Right forelimb (tissue), 1 donor: ENCODE data around the gene YTHDF2.
A peak's percentile ranks its signal among the peaks of the same experiment; 100 is the strongest.
"Not testable (repeated sequence)": the region's sequence is repeated elsewhere in the genome, so short reads cannot be mapped to it uniquely, and the experiment has no call there.

Source experiments
- DNase-seq: peaks from one replicate; pipeline ENCODE4 v3.0.0-alpha.2; 2018

Gene YTHDF2

DNA sequence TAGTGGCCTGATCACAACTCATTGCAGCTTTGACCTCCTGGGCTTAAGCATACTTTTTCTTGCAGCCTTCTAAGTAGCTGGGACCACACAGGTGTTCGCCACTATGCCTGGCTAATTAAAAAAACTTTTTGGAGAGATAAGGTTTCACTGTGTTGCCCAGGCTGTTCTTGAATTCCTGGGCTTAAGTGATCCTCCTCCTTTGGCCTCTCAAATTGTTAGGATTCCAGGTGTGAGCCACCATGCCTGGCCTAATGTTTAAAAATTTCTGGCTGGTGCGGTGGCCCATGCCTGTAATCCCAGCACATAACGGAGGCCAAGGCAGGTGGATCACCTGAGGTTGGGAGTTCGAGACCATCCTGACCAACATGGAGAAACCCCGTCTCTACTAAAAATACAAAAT lies 24.4 kb downstream of the YTHDF2 start:
- no peak for DNase-seq

GRCh38 chr1:28766532-28767183 lies 29.9 kb downstream of the YTHDF2 start:
- DNase-seq: no peak

DNA sequence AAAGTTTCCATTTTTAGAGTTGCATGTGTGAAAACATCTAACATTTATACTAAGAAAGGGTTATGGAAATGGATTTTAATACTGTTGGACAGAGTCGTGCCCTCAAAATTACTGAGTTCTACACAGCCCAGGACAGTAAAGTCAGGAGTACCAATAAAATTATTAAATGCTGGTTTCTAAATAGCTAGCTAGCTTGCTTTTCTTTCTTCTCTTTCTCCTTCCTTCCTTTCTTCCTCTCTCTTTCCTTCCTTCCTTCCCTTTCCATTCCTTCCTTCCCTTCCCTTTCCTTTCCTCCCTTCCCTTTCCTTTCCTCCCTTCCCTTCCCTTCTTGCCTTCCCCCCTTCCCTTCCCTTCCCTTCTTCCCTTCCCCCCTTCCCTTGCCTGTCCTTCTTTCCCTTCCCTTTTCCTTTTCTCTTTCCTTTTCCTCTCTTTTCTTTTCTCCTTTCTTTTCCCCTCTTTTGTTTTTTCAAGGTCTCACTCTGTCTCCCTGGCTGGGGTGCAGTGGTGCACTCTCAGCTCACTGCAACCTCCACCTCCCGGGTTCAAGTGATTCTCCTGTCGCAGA lies 33.9 kb downstream of the YTHDF2 start:
- DNase-seq: no peak

GRCh38 chr1:28771921-28772320 lies 35.2 kb downstream of the YTHDF2 start:
- DNase-seq: not testable (repeated sequence)

DNA sequence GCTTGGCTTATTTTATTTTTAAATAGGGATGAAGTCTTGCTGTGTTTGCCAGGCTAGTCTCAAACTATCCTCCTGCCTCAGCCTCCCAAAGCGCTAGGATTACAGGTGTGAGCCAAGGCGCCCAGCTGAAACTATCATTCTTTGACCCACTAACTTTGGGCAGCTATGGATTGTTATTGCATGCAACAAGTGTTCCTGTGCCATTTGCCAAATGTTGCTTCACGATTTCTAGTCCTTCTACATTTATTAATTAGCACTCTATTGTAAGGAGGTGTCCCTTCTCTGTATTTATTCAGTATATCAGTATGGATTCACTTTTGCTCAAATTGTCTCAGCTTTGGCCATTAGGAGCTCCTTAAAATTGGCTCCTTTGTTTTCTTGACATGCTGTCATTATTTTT lies 36.4 kb downstream of the YTHDF2 start:
- no peak for DNase-seq

- peak; percentile 87 for DNase-seq
These were observed 38.6 kb downstream of the YTHDF2 start for GRCh38 chr1:28775121-28775942.

- DNase-seq: no peak
These were observed 39.6 kb downstream of the YTHDF2 start for GRCh38 chr1:28776341-28776740.

DNA sequence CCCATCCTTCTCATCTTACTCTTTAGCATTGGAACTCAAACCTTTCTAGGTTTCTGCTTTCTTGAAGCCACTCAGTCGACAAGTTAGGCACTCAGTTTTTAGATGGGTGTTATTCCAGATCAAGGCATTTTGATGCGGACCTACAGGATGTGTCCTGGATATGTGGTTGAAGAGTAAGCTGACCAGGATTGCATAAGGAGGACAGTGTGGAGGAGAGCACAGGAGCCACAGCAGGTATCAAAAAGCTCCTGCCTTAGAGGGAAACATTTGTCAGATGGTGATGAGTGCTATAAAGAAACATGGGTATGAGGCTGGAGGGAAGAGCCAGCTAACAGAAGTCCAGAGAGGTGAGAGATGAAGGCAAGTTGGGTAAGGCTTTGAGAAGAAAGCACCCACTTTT lies 41.3 kb downstream of the YTHDF2 start:
- DNase-seq: no peak

DNA sequence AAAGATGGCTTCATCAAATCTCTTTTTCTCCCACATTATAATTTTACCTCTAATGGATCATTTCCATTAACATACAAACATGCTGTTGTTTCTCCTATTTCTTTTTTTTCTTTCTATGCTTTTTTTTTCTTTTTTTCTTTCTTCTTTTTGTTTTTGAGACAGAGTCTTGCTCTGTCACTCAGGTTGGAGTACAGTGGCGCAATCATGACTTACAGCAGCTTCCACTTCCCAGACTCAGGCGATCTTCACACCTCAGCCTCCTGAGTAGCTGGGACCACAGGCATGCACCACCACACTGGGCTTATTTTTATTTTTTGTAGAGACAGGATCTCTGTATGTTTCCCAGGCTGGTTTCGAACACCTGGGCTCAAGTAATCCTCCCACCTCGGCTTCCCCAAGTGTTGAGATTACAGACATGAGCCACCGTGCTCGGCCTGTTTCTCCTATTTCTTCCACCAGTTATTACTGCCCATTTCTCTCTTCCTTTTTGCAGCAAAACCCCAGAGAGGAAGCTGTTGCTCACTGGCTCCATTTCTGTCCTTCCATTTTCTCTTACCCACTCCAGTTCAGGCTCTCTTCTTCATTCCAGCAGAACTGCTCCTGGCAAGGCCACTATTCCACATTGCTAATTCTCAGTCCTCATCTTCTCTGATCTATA lies 43.1 kb downstream of the YTHDF2 start:
- no peak for DNase-seq

DNA sequence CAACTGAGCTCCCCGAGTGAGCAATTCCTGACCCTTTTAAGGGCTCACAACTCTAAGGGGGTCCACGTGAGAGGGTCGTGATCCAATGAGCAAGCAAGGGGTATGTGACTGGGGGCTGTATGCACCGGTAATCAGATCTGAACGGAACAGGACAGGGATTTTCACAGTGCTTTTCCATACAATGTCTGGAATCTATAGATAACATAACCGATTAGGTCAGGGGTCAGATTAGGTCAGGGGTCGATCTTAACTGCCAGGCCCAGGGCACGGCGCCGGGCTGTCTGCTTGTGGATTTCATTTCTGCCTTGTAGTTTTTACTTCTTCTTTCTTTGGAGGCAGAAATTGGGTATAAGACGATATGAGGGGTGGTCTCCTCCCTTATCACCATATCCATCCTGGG lies 44.6 kb downstream of the YTHDF2 start:
- DNase-seq: no peak

- DNase-seq: no peak
These were observed 45.3 kb downstream of the YTHDF2 start for GRCh38 chr1:28782011-28782410.

DNA sequence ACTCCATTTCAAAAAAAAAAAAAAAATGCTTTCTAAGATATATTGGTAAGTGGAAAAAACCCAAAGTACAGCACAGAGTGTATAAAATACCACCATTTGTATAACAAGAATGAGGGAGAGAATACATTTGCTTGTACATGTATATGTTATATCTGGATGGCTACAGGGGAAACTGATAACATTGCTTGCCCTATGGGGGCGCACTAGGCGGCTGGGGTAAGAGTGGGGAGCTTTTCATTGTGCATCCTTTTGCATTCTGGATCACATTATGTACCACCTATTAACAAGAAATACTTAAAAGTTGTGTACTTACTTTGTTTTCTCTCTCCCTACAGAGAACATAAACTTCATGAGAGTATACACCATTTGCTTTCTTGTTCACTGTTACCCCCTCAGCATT lies 46.6 kb downstream of the YTHDF2 start:
- no peak for DNase-seq

GRCh38 chr1:28789412-28789811 lies 52.7 kb downstream of the YTHDF2 start:
- no peak for DNase-seq

- DNase-seq: no peak
These were observed 53.1 kb downstream of the YTHDF2 start for GRCh38 chr1:28789816-28790215.

GRCh38 chr1:28790377-28791035 lies 53.8 kb downstream of the YTHDF2 start:
- no peak for DNase-seq

DNA sequence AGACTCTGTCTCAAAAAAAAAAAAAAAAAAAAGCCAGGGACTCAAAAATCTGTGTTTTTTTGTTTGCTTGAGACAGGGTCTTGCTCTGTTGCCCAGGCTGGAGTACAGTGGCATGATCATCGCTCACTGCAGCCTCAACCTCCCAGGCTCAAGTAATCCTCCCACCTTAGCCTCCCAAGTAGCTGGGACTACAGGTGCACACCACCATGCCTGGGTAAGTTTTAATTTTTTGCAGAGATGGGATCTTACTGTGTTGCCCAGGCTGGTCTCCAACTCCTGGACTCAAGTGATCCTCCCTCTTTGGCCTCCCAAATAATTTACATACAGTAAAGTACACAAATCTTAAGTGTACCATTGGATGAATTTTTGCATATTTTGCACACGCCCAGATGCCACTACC lies 55.2 kb downstream of the YTHDF2 start:
- DNase-seq: not testable (repeated sequence)

DNA sequence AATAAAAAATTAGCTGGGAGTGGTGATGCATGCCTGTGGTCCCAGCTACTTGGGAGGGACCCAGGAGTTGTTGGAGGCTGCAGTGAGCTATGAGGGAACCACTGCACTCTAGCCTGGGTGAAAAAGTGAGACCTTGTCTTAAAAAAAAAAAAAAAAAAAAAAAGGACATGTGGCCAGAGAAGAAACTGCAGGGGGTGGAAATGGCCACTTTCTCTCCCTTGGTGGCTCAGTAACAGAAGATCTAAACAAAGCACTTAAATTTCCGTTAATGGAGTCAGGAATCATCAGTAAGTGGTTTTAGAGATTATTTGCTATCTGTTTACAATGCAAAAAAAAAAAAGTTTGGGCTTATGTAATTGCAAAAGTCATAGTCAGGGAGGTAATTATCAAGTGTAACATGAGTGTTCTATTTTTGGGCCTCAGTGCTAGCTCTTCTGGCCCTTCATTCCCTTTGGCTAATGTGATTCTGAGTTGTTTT lies 55.9 kb downstream of the YTHDF2 start:
- DNase-seq: no peak

GRCh38 chr1:28794582-28794981 lies 57.8 kb downstream of the YTHDF2 start:
- not testable (repeated sequence) for DNase-seq

GRCh38 chr1:28796352-28797211 lies 59.8 kb downstream of the YTHDF2 start:
- no peak for DNase-seq

DNA sequence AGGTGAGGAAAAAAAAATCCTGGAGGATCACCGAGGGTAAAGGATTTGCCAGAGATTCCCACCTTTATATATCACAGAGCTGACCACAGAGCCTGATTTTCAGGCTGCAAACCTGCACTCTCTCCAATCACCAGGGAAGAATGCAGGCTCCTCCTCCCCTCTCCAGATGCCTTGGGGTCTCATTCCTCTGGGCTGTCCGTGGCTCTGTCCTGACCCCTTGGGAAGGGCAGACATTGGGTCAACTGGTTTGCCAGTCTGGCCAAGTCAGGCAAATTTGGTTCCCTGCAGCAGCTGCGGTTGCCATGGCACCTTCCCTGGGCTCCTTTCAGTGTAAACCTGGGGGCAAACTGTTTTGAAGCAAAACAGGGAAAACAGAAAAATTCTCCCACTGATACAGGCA lies 63.6 kb downstream of the YTHDF2 start:
- DNase-seq: no peak

- no peak for DNase-seq
These were observed 64.7 kb downstream of the YTHDF2 start for GRCh38 chr1:28801461-28801860.

DNA sequence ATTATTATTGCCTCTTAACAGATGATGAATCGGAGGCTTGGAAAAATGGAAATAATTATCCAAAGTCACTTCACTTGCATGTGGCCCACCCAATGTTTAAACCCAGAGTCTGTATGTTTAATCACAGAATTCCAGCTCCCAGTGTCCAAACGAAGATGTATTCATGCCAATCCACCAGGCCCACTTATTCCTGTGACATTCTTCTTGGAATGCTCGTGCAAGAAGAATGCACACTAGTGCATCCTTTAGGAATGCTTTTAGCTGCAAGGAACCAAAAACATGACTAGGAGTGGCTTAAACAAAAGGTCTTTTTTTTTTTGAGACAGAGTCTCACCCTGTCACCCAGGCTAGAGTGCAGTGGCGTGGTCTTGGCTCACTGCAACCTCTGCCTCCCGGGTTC lies 66.3 kb downstream of the YTHDF2 start:
- DNase-seq: no peak
